SK-N-SH (cell line): ENCODE results near the gene TBC1D2B.

Experiments used
- CHD2 ChIP-seq: fragments of 150-350 bp; IDR thresholded peaks from 2 replicates; pipeline ENCODE4 v1.6.1; 2018; ENCODE audit warnings: low read length; ENCODE audit not compliant: partially characterized antibody
- EP300 ChIP-seq, 2 experiments: IDR thresholded peaks; 2 replicates each; pipeline versions ENCODE4 v1.4.0 to v1.6.1; 2012; ENCODE audit warnings: borderline replicate concordance in 1 of 2, low read depth in 1 of 2, low read length in 1 of 2
- EZH2phosphoT487 ChIP-seq: fragments of 200-600 bp; sonication (generic); IDR thresholded peaks from 2 replicates; pipeline ENCODE4 v1.6.1; 2017; ENCODE audit warnings: low read depth, mixed run types, mild to moderate bottlenecking, antibody characterized with exemption, moderate library complexity, borderline replicate concordance
- MEF2A ChIP-seq: IDR thresholded peaks from 2 replicates; pipeline ENCODE4 v1.4.0; 2012; ENCODE audit warnings: low read depth, borderline replicate concordance
- MXI1 ChIP-seq: IDR thresholded peaks from 2 replicates; pipeline ENCODE4 v1.6.1; 2012; ENCODE audit warnings: mild to moderate bottlenecking, low read depth, low read length, improper control_type of control experiment
- POLR2AphosphoS5 ChIP-seq: IDR thresholded peaks from 2 replicates; pipeline ENCODE4 v1.6.1; 2012; ENCODE audit warnings: low read depth, low read length
- RAD21 ChIP-seq: IDR thresholded peaks from 2 replicates; pipeline ENCODE4 v1.6.1; 2012; ENCODE audit warnings: mild to moderate bottlenecking, low read length
- RFX5 ChIP-seq: IDR thresholded peaks from 2 replicates; pipeline ENCODE4 v1.6.1; 2012; ENCODE audit warnings: mild to moderate bottlenecking, improper control_type of control experiment, low read length
- SMC3 ChIP-seq: IDR thresholded peaks from 2 replicates; pipeline ENCODE4 v1.6.1; 2012; ENCODE audit warnings: low read depth, low read length, improper control_type of control experiment
- TAF1 ChIP-seq: IDR thresholded peaks from 2 replicates; pipeline ENCODE4 v1.6.1; 2012; ENCODE audit warnings: low read depth, mild to moderate bottlenecking, low read length, moderate library complexity, borderline replicate concordance
- TF ChIP-seq, protein P1 (sequence below): IDR thresholded peaks from 2 replicates; pipeline ENCODE4 v1.4.0; 2012; ENCODE audit warnings: low read depth
- TF ChIP-seq, protein P2 (sequence below): fragments of 200-600 bp; sonication (generic); IDR thresholded peaks from 2 replicates; pipeline ENCODE4 v1.6.1; 2017; ENCODE audit warnings: antibody characterized with exemption, mild to moderate bottlenecking, moderate library complexity
- TF ChIP-seq, protein P3 (sequence below): IDR thresholded peaks from 2 replicates; pipeline ENCODE4 v1.4.0; 2012; ENCODE audit warnings: low read depth, borderline replicate concordance

DNA sequence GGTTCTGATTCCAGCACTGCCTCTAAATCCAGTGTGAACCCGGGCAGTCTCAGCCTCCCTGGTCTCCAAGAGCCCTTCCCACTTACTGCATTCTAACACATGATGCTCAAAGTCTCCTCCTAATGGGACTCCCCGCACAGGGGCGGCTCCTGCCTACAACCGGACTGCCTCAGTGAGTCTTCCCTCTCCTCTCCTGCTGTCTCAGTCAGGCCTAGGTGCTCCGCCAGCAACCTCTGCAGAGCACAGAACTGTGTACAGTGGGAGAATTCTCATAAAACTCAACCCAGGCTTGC is 28.9 kb downstream of the TBC1D2B start:
- no peak for TF ChIP-seq MXI1
- TF ChIP-seq, protein P1, sequence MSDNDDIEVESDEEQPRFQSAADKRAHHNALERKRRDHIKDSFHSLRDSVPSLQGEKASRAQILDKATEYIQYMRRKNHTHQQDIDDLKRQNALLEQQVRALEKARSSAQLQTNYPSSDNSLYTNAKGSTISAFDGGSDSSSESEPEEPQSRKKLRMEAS: no peak
- TF ChIP-seq, protein P2, sequence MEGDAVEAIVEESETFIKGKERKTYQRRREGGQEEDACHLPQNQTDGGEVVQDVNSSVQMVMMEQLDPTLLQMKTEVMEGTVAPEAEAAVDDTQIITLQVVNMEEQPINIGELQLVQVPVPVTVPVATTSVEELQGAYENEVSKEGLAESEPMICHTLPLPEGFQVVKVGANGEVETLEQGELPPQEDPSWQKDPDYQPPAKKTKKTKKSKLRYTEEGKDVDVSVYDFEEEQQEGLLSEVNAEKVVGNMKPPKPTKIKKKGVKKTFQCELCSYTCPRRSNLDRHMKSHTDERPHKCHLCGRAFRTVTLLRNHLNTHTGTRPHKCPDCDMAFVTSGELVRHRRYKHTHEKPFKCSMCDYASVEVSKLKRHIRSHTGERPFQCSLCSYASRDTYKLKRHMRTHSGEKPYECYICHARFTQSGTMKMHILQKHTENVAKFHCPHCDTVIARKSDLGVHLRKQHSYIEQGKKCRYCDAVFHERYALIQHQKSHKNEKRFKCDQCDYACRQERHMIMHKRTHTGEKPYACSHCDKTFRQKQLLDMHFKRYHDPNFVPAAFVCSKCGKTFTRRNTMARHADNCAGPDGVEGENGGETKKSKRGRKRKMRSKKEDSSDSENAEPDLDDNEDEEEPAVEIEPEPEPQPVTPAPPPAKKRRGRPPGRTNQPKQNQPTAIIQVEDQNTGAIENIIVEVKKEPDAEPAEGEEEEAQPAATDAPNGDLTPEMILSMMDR: no peak
- no peak for TF ChIP-seq POLR2AphosphoS5
- TF ChIP-seq SMC3: no peak
- no peak for TF ChIP-seq MEF2A
- TF ChIP-seq, protein P3, sequence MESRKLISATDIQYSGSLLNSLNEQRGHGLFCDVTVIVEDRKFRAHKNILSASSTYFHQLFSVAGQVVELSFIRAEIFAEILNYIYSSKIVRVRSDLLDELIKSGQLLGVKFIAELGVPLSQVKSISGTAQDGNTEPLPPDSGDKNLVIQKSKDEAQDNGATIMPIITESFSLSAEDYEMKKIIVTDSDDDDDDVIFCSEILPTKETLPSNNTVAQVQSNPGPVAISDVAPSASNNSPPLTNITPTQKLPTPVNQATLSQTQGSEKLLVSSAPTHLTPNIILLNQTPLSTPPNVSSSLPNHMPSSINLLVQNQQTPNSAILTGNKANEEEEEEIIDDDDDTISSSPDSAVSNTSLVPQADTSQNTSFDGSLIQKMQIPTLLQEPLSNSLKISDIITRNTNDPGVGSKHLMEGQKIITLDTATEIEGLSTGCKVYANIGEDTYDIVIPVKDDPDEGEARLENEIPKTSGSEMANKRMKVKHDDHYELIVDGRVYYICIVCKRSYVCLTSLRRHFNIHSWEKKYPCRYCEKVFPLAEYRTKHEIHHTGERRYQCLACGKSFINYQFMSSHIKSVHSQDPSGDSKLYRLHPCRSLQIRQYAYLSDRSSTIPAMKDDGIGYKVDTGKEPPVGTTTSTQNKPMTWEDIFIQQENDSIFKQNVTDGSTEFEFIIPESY: no peak
- no peak for TF ChIP-seq TAF1
- TF ChIP-seq RAD21: no peak
- TF ChIP-seq CHD2: no peak
- TF ChIP-seq RFX5: no peak
- TF ChIP-seq EZH2phosphoT487: no peak
- TF ChIP-seq EP300 (IDR thresholded peaks at IDR 0.05; ENCODE audit: borderline replicate concordance in 1 of 2, low read depth in 1 of 2, low read length in 1 of 2): no peak
